ENCODE measurements around the gene MORN3.
"Not testable (repeated sequence)": the region's sequence is repeated elsewhere in the genome, so short reads cannot be mapped to it uniquely, and the experiment has no call there.

Gene MORN3

DNA sequence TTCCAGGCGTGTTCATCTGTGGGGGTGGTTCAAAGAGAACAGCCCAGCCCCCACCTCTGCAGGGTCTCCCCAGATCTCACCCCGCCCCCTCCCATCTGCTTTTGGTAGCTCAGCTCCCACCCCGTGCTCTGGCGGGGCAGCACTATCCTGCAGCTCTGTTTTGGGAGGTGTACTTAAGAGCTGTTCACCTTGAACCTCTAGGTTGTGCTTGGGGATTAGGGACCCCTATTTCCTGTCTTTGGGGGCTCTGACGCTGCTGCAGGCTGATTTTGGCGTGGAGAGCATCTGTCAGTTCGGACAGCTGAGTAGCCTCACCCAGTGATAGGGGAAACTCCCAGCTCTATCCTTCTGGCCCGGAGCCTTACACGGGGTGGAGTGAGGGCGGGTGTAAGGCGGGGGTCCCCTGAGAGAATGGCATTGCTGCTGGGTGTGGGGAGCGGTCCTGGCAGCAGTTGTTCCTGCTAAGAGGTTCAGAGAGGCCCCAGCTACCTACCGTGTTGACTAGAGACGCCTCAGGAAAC lies 43.9 kb upstream of the MORN3 start:
- Mint-ChIP-seq H3K27ac (peak overlapping the region; percentile 69 to 96 (median 70)), H3K4me3 (peak overlapping the region; percentile 85 to 92 (median 90)), H3K4me1 (peaks cover 42% of the 10 kb centered on the region), H3K36me3 (ENCODE audit: low read depth) (peaks cover 6% of the 10 kb centered on the region), H3K9me3 (peaks cover 3% of the 10 kb centered on the region), H3K27me3 (ENCODE audit: low read depth) (no peaks in the 10 kb centered on the region)
- TF ChIP-seq, protein P1, sequence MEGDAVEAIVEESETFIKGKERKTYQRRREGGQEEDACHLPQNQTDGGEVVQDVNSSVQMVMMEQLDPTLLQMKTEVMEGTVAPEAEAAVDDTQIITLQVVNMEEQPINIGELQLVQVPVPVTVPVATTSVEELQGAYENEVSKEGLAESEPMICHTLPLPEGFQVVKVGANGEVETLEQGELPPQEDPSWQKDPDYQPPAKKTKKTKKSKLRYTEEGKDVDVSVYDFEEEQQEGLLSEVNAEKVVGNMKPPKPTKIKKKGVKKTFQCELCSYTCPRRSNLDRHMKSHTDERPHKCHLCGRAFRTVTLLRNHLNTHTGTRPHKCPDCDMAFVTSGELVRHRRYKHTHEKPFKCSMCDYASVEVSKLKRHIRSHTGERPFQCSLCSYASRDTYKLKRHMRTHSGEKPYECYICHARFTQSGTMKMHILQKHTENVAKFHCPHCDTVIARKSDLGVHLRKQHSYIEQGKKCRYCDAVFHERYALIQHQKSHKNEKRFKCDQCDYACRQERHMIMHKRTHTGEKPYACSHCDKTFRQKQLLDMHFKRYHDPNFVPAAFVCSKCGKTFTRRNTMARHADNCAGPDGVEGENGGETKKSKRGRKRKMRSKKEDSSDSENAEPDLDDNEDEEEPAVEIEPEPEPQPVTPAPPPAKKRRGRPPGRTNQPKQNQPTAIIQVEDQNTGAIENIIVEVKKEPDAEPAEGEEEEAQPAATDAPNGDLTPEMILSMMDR (IDR thresholded peaks at IDR 0.05; ENCODE audit: unreplicated experiment in 3 of 3), result no peak

DNA sequence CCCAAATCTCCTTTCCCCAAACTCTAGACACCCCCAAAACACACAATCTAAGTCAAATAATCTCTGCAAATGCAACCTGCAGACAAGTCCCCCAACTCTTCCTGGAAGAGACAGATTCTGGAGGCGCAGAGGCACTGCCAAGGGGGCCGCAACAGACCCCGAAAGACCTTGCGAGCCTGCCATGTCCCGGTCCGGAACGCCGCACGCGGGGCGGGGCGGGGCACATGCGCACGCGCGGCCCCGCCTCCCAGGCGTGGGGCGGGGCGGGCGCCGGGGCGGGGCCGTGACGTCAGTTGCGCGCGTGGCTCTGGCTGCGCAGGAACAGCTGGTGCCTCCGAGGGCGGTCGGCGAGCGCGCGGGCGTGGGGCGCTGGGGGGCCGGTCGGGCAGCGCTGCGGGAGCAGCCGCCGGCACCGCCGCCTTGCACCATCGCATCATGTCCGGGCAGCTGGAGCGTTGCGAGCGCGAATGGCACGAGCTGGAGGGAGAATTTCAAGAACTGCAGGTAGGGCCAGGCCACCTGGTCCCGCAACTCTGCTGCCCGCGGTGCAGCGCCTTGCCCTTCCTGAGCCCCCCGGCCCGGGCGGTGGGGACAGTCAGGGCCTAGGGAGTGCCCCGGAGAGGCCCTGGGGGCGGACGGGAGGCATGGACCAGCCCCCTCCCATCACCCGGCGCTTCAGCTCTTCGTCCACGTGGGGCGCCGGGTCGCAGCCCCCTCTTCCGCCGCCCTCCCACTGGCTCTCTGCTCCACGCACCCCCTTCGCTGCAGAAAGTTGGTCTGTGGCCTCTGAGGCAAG lies 43.2 kb upstream of the MORN3 start, which contains the start of gene TMEM120B:
Gene TMEM120B, plus strand, starts transcription at position 292 of the 796 bp plus-strand sequence. Its CDS starts 144 bp downstream, at position 436.
- TF ChIP-seq, protein P1 (IDR thresholded peaks at IDR 0.05; ENCODE audit: unreplicated experiment in 3 of 3), result no peak
- Mint-ChIP-seq H3K4me3 (peak within 1 kb of the TSS; percentile 85 to 92 (median 90)), H3K4me1 (peaks cover 42% of the 10 kb centered on the region)

DNA sequence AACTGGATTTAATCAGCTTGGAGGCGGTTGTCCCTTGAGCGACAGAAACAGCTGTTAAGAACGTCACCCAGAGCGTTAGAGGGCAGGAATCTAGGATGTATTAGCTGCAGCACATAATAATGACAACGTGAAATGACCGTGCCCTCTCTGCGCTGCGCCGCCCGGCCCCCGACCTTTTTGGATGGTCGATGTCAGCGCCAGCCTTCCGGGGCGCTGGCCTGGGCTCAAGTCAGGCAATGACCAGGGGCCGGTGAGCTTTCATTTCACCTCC lies 42.7 kb upstream of the MORN3 start:
- TF ChIP-seq, protein P1 (IDR thresholded peaks at IDR 0.05; ENCODE audit: unreplicated experiment in 3 of 3), result no peak
- H3K27ac Mint-ChIP-seq, result peak overlapping the region; percentile 85 to 93 (median 88)
- peak overlapping the region; percentile 85 to 92 (median 90) for H3K4me3 Mint-ChIP-seq
- H3K9me3 Mint-ChIP-seq, result peaks cover 3% of the 10 kb centered on the region
- H3K36me3 Mint-ChIP-seq (ENCODE audit: low read depth), result peaks cover 5% of the 10 kb centered on the region
- no peaks in the 10 kb centered on the region for H3K27me3 Mint-ChIP-seq (ENCODE audit: low read depth)
- H3K4me1 Mint-ChIP-seq, result peaks cover 37% of the 10 kb centered on the region

More for the DNA sequence above, 43.2 kb upstream of the MORN3 start, which contains the start of gene TMEM120B:
- peak within 1 kb of the TSS; percentile 88 to 96 (median 93) for H3K27ac Mint-ChIP-seq
- H3K9me3 Mint-ChIP-seq, result peaks cover 3% of the 10 kb centered on the region
- H3K27me3 Mint-ChIP-seq (ENCODE audit: low read depth), result no peaks in the 10 kb centered on the region
- H3K36me3 Mint-ChIP-seq (ENCODE audit: low read depth), result peaks cover 6% of the 10 kb centered on the region

DNA sequence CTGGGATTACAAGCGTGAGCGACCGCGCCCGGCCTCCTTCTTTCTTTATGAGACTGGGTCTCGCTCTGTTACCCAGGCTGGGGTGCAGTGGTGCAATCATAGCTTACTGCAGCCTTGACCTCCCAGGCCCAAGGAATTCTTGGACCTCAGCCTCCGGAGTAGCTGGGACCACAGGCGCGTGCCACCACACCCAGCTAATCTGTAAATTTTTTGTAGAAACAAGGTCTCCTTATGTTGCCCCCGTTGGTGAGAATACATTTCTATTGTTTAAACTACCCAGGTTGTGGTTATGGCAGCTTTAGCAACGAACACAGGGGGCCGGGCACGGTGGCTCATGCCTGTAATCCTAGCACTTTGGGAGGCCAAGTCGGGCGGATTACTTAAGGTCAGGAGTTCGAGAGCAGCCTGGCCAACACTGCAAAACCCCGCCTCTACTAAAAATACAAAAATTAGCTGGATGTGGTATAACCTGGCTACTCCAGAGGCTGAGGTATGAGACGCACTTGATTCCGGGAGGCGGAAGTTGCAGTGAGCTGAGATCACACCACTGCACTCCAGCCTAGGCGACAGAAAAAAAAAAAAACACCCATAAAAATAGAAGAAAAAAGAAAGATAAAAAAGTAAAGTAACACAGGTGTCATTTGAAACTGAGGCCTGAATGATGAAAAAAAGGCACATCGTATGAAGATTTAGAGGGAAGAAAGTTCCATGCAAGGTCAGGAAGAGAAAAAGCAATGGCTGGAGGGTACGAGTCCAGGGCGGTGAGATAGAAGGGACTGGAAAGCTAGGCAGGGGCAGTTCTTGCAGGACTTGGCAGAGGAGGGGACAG lies 42.1 kb upstream of the MORN3 start:
- H3K4me3 Mint-ChIP-seq, result peak overlapping the region; percentile 85 to 92 (median 90)
- H3K9me3 Mint-ChIP-seq, result peaks cover 3% of the 10 kb centered on the region
- H3K27ac Mint-ChIP-seq, result peak overlapping the region; percentile 85 to 93 (median 88)
- TF ChIP-seq, protein P1 (IDR thresholded peaks at IDR 0.05; ENCODE audit: unreplicated experiment in 3 of 3), result no peak
- peaks cover 33% of the 10 kb centered on the region for H3K4me1 Mint-ChIP-seq
- no peaks in the 10 kb centered on the region for H3K27me3 Mint-ChIP-seq (ENCODE audit: low read depth)
- H3K36me3 Mint-ChIP-seq (ENCODE audit: low read depth), result peaks cover 3% of the 10 kb centered on the region

DNA sequence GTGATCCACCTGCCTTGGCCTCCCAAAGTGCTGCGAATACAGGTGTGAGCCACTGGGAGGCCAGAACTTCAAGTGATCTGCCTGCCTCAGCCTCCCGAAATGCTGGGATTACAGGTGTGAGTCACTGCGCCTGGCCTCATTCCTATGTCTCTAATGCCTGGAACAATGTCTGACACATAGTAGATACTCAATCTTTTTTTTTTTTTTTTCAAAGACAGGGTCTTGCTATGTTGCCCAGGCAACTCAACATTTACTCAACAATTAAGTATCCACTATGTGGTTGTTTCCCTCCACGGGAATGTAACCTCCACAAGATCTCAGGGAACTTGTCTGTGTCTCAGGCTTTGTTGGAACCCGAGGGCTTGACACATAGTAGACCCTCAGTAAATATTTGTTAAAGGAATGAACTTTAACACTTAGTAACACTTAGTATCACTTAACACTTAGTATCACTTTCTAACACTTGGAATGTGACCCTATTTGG lies 40.1 kb upstream of the MORN3 start:
- Mint-ChIP-seq H3K36me3 (ENCODE audit: low read depth) (no peaks in the 10 kb centered on the region), H3K27ac (peak overlapping the region in 1 of 3 experiments; percentile 40)
- TF ChIP-seq, protein P1 (IDR thresholded peaks at IDR 0.05; ENCODE audit: unreplicated experiment in 3 of 3), result no peak

DNA sequence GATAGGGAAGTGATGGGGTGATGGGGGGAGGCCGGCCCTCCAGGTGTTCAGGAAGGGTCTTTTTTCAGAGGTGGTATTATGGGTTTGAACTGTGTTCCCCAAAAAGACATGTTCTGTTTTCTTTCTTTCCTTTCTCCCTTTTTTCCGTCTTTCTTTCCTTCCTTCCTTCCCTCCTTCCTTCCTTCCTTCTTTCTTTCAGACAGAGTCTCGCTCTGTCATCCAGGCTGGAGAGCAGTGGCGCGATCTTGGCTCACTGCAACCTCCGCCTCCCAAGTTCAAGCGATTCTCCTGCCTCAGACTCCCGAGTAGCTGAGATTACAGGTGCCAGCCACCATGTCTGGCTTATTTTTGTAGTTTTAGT lies 39.6 kb upstream of the MORN3 start:
- not testable (repeated sequence) for H3K27me3 Mint-ChIP-seq (ENCODE audit: low read depth); H3K36me3 Mint-ChIP-seq (ENCODE audit: low read depth); H3K9me3 Mint-ChIP-seq
- Mint-ChIP-seq H3K4me1 (peaks cover 17% of the 10 kb centered on the region), H3K27ac (peak overlapping the region in 1 of 3 experiments; percentile 83), H3K4me3 (peak overlapping the region in 2 of 3 experiments; percentile 55 to 65)

More for the DNA sequence above, 40.1 kb upstream of the MORN3 start:
- Mint-ChIP-seq H3K4me1 (peaks cover 18% of the 10 kb centered on the region), H3K9me3 (peaks cover 9% of the 10 kb centered on the region), H3K27me3 (ENCODE audit: low read depth) (peaks cover 3% of the 10 kb centered on the region), H3K4me3 (peak overlapping the region in 2 of 3 experiments; percentile 62 to 65)

Measured in nephron (organoid).